GM23338 (cell line): Measurements from ENCODE around the gene TPI1. TPM values are rescaled to one million over a fixed set of nuclear protein-coding genes. Genes with fewer than 3 reads are reported as not detected.
A peak's percentile ranks its signal among the peaks of the same experiment; 100 is the strongest.

ENCODE experiments used
- ATAC-seq: fragments of 200-7000 bp; cut with Tn5 transposase; 3 replicates; pipeline ENCODE4 v1.9.1; 2020
- DNase-seq: peaks from one replicate; pipeline ENCODE4 v3.0.0-alpha.2; 2015; ENCODE audit warnings: low spot score
- H2AFZ ChIP-seq: fragments of 200-600 bp; sonication (generic); 2 replicates; pipeline ENCODE4 v1.8.0; 2016; ENCODE audit warnings: antibody characterized with exemption, mild to moderate bottlenecking, moderate library complexity
- H3F3A ChIP-seq: fragments of 200-600 bp; sonication (generic); replicated peaks from 2 replicates; pipeline ENCODE4 v1.8.0; 2017; ENCODE audit warnings: antibody characterized with exemption, mixed run types, low read depth
- H3K27ac ChIP-seq: fragments of 200-600 bp; sonication (generic); 2 replicates; pipeline ENCODE4 v1.6.1; 2016; ENCODE audit warnings: low read depth
- H3K27me3 ChIP-seq: fragments of 200-600 bp; sonication (generic); 2 replicates; pipeline ENCODE4 v1.8.0; 2016; ENCODE audit warnings: mild to moderate bottlenecking, mixed run types, moderate library complexity; ENCODE audit not compliant: insufficient read depth
- H3K36me3 ChIP-seq: fragments of 200-600 bp; sonication (generic); 2 replicates; pipeline ENCODE4 v1.8.0; 2016; ENCODE audit warnings: mild to moderate bottlenecking; ENCODE audit not compliant: insufficient read depth
- H3K4me1 ChIP-seq: fragments of 200-600 bp; sonication (generic); 2 replicates; pipeline ENCODE4 v1.8.0; 2016; ENCODE audit warnings: mild to moderate bottlenecking, moderate library complexity; ENCODE audit not compliant: insufficient read depth
- H3K4me2 ChIP-seq: fragments of 200-600 bp; sonication (generic); 2 replicates; pipeline ENCODE4 v1.7.1; 2017; ENCODE audit warnings: mixed run types
- H3K4me3 ChIP-seq: fragments of 200-600 bp; sonication (generic); 2 replicates; pipeline ENCODE4 v1.6.1; 2016; ENCODE audit warnings: mixed run types
- H3K79me2 ChIP-seq: fragments of 200-600 bp; sonication (generic); replicated peaks from 2 replicates; pipeline ENCODE4 v1.8.0; 2017; ENCODE audit warnings: mild to moderate bottlenecking; ENCODE audit not compliant: insufficient read depth
- H3K9me2 ChIP-seq: fragments of 200-600 bp; sonication (generic); 2 replicates; pipeline ENCODE4 v1.8.0; 2017; ENCODE audit not compliant: insufficient read depth
- H4K20me1 ChIP-seq: fragments of 200-600 bp; sonication (generic); replicated peaks from 2 replicates; pipeline ENCODE4 v1.8.0; 2017; ENCODE audit warnings: mild to moderate bottlenecking; ENCODE audit not compliant: insufficient read depth
- H3K27ac Mint-ChIP-seq: 2 replicates; pipeline ENCODE4 v1.8.0; 2020; ENCODE audit warnings: inconsistent platforms, mild to moderate bottlenecking, moderate library complexity, mixed read lengths
- H3K27me3 Mint-ChIP-seq: 3 replicates; pipeline ENCODE4 v1.8.0; 2022; ENCODE audit warnings: low read depth, mild to moderate bottlenecking, moderate library complexity, mixed read lengths, inconsistent platforms; ENCODE audit not compliant: insufficient read depth, poor library complexity
- H3K36me3 Mint-ChIP-seq: 3 replicates; pipeline ENCODE4 v1.8.0; 2021; ENCODE audit warnings: low read depth, mild to moderate bottlenecking, inconsistent platforms, moderate library complexity, mixed read lengths
- H3K4me1 Mint-ChIP-seq: 3 replicates; pipeline ENCODE4 v1.8.0; 2020; ENCODE audit warnings: mild to moderate bottlenecking, inconsistent platforms, mixed read lengths
- H3K4me3 Mint-ChIP-seq: 3 replicates; pipeline ENCODE4 v1.8.0; 2021; ENCODE audit warnings: moderate library complexity, mild to moderate bottlenecking, inconsistent platforms, mixed read lengths
- H3K9me3 Mint-ChIP-seq: 3 replicates; pipeline ENCODE4 v1.8.0; 2020; ENCODE audit warnings: moderate library complexity, mild to moderate bottlenecking, inconsistent platforms, mixed read lengths
- CREB1 ChIP-seq: fragments of 250-450 bp; sonication (Bioruptor Pico); IDR thresholded peaks from 2 replicates; pipeline ENCODE4 v1.5.0; 2020; ENCODE audit warnings: low read depth, mild to moderate bottlenecking, moderate library complexity
- EZH2 ChIP-seq: fragments of 200-600 bp; sonication (generic); IDR thresholded peaks from one replicate; pipeline ENCODE4 v1.8.0; 2017; ENCODE audit warnings: antibody characterized with exemption, mild to moderate bottlenecking, low read depth; ENCODE audit not compliant: unreplicated experiment
- EZH2phosphoT487 ChIP-seq: fragments of 200-600 bp; sonication (generic); IDR thresholded peaks from one replicate; pipeline ENCODE4 v1.8.1; 2018; ENCODE audit warnings: antibody characterized with exemption; ENCODE audit not compliant: unreplicated experiment
- JUNB ChIP-seq: IDR thresholded peaks from one replicate; pipeline ENCODE4 v1.6.1; 2016; ENCODE audit warnings: antibody characterized with exemption; ENCODE audit not compliant: unreplicated experiment
- NANOG ChIP-seq: IDR thresholded peaks from 2 replicates; pipeline ENCODE4 v1.6.1; 2016; ENCODE audit warnings: antibody characterized with exemption, borderline replicate concordance
- POLR2AphosphoS5 ChIP-seq: IDR thresholded peaks from 2 replicates; pipeline ENCODE4 v1.6.1; 2016; ENCODE audit warnings: antibody characterized with exemption, low read depth
- STAT1 ChIP-seq: IDR thresholded peaks from one replicate; pipeline ENCODE4 v1.6.1; 2016; ENCODE audit warnings: antibody characterized with exemption; ENCODE audit not compliant: unreplicated experiment
- ZNF114 ChIP-seq: fragments of 250-450 bp; sonication (Bioruptor Pico); IDR thresholded peaks from 2 replicates; pipeline ENCODE4 v1.5.0; 2020; ENCODE audit warnings: mild to moderate bottlenecking, moderate library complexity
- ZNF331 ChIP-seq: fragments of 250-450 bp; sonication (Bioruptor Pico); IDR thresholded peaks from 2 replicates; pipeline ENCODE4 v1.5.0; 2020; ENCODE audit warnings: low read depth, mild to moderate bottlenecking, moderate library complexity
- polyA plus RNA-seq: library from polyadenylated mRNA; unstranded; fragments of >200 nt; fragmentation: Nextera tagmentation; extraction: Ambion mirVana; gene quantifications from 2 replicates; pipeline ENCODE4 v1.2.1, GENCODE V29; 2016
- total RNA-seq: library from RNA; depleted of rRNA; stranded (reverse); fragments of >200 nt; shearing (Covaris generic); gene quantifications from 2 replicates; pipeline ENCODE4 v1.2.3, GENCODE V29; 2014
- TF ChIP-seq, protein P1 (sequence below): fragments of 250-450 bp; sonication (Bioruptor Pico); IDR thresholded peaks from 2 replicates; pipeline ENCODE4 v1.5.0; 2020; ENCODE audit warnings: mild to moderate bottlenecking, moderate library complexity
- TF ChIP-seq, protein P2 (sequence below), 2 experiments: fragments of 200-600 bp in 1 of 2; sonication (generic) in 1 of 2; conservative IDR thresholded peaks; 2 replicates each; pipeline versions ENCODE4 v1.5.1 to v1.6.1; 2016 to 2017; ENCODE audit warnings: antibody characterized with exemption in 2 of 2, low read depth in 2 of 2, mild to moderate bottlenecking in 2 of 2, moderate library complexity in 1 of 2
- TF ChIP-seq, protein P3 (sequence below): IDR thresholded peaks from one replicate; pipeline ENCODE4 v1.6.1; 2018; ENCODE audit warnings: antibody characterized with exemption; ENCODE audit not compliant: unreplicated experiment
- TF ChIP-seq, protein P4 (sequence below): IDR thresholded peaks from 2 replicates; pipeline ENCODE4 v1.6.1; 2016; ENCODE audit warnings: antibody characterized with exemption

TPI1 gene
- total and polyA plus RNA-seq, 2 experiments from 2014 or later, result 737 to 822 TPM

DNA sequence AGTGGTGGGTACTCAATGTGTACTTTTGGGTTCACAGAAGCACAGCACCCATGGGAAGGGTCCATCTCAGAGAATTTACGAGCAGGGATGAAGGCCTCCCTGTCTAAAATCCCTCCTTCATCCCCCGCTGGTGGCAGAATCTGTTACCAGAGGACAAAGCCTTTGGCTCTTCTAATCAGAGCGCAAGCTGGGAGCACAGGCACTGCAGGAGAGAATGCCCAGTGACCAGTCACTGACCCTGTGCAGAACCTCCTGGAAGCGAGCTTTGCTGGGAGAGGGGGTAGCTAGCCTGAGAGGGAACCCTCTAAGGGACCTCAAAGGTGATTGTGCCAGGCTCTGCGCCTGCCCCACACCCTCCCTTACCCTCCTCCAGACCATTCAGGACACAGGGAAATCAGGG is 47.2 kb upstream of the TPI1 start:
- Histone ChIP-seq H3K27me3 (peaks cover 44% of the 10 kb centered on the region), H3K4me1 (peaks cover 47% of the 10 kb centered on the region), H4K20me1 (no peaks in the 10 kb centered on the region), H3F3A (peaks cover 12% of the 10 kb centered on the region; the same call in 1 of the 2 replicates), H3K4me3 (no peak overlapping the region), H3K4me2 (peak overlapping the region; percentile 94), H3K27ac (no peak overlapping the region), H3K36me3 (no peaks in the 10 kb centered on the region), H2AFZ (no peak overlapping the region), H3K79me2 (no peaks in the 10 kb centered on the region), H3K9me2 (no peaks in the 10 kb centered on the region)
- ATAC-seq (no peak), DNase-seq (no peak)
- Mint-ChIP-seq H3K9me3 (no peaks in the 10 kb centered on the region), H3K27ac (no peak overlapping the region), H3K4me3 (peak overlapping the region; percentile 81; the same call in 2 of the 3 replicates), H3K4me1 (peaks cover 59% of the 10 kb centered on the region), H3K27me3 (peaks cover 30% of the 10 kb centered on the region), H3K36me3 (peaks cover 6% of the 10 kb centered on the region; the same call in 2 of the 3 replicates)
- TF ChIP-seq, protein P1, sequence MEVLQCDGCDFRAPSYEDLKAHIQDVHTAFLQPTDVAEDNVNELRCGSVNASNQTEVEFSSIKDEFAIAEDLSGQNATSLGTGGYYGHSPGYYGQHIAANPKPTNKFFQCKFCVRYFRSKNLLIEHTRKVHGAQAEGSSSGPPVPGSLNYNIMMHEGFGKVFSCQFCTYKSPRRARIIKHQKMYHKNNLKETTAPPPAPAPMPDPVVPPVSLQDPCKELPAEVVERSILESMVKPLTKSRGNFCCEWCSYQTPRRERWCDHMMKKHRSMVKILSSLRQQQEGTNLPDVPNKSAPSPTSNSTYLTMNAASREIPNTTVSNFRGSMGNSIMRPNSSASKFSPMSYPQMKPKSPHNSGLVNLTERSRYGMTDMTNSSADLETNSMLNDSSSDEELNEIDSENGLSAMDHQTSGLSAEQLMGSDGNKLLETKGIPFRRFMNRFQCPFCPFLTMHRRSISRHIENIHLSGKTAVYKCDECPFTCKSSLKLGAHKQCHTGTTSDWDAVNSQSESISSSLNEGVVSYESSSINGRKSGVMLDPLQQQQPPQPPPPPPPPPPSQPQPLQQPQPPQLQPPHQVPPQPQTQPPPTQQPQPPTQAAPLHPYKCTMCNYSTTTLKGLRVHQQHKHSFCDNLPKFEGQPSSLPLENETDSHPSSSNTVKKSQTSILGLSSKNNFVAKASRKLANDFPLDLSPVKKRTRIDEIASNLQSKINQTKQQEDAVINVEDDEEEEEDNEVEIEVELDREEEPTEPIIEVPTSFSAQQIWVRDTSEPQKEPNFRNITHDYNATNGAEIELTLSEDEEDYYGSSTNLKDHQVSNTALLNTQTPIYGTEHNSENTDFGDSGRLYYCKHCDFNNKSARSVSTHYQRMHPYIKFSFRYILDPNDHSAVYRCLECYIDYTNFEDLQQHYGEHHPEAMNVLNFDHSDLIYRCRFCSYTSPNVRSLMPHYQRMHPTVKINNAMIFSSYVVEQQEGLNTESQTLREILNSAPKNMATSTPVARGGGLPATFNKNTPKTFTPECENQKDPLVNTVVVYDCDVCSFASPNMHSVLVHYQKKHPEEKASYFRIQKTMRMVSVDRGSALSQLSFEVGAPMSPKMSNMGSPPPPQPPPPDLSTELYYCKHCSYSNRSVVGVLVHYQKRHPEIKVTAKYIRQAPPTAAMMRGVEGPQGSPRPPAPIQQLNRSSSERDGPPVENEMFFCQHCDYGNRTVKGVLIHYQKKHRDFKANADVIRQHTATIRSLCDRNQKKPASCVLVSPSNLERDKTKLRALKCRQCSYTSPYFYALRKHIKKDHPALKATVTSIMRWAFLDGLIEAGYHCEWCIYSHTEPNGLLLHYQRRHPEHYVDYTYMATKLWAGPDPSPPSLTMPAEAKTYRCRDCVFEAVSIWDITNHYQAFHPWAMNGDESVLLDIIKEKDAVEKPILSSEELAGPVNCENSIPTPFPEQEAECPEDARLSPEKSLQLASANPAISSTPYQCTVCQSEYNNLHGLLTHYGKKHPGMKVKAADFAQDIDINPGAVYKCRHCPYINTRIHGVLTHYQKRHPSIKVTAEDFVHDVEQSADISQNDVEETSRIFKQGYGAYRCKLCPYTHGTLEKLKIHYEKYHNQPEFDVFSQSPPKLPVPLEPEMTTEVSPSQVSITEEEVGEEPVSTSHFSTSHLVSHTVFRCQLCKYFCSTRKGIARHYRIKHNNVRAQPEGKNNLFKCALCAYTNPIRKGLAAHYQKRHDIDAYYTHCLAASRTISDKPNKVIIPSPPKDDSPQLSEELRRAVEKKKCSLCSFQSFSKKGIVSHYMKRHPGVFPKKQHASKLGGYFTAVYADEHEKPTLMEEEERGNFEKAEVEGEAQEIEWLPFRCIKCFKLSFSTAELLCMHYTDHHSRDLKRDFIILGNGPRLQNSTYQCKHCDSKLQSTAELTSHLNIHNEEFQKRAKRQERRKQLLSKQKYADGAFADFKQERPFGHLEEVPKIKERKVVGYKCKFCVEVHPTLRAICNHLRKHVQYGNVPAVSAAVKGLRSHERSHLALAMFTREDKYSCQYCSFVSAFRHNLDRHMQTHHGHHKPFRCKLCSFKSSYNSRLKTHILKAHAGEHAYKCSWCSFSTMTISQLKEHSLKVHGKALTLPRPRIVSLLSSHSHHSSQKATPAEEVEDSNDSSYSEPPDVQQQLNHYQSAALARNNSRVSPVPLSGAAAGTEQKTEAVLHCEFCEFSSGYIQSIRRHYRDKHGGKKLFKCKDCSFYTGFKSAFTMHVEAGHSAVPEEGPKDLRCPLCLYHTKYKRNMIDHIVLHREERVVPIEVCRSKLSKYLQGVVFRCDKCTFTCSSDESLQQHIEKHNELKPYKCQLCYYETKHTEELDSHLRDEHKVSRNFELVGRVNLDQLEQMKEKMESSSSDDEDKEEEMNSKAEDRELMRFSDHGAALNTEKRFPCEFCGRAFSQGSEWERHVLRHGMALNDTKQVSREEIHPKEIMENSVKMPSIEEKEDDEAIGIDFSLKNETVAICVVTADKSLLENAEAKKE, result no peak
- TF ChIP-seq, protein P2, sequence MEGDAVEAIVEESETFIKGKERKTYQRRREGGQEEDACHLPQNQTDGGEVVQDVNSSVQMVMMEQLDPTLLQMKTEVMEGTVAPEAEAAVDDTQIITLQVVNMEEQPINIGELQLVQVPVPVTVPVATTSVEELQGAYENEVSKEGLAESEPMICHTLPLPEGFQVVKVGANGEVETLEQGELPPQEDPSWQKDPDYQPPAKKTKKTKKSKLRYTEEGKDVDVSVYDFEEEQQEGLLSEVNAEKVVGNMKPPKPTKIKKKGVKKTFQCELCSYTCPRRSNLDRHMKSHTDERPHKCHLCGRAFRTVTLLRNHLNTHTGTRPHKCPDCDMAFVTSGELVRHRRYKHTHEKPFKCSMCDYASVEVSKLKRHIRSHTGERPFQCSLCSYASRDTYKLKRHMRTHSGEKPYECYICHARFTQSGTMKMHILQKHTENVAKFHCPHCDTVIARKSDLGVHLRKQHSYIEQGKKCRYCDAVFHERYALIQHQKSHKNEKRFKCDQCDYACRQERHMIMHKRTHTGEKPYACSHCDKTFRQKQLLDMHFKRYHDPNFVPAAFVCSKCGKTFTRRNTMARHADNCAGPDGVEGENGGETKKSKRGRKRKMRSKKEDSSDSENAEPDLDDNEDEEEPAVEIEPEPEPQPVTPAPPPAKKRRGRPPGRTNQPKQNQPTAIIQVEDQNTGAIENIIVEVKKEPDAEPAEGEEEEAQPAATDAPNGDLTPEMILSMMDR (conservative IDR thresholded peaks at IDR 0.05; ENCODE audit: low read depth in 2 of 2), result no peak
- TF ChIP-seq ZNF331 (no peak), NANOG (no peak), EZH2 (no peak), JUNB (no peak), STAT1 (no peak), CREB1 (no peak), EZH2phosphoT487 (no peak), POLR2AphosphoS5 (no peak), ZNF114 (CRISPR knock-in tag) (no peak)
- TF ChIP-seq, protein P3, sequence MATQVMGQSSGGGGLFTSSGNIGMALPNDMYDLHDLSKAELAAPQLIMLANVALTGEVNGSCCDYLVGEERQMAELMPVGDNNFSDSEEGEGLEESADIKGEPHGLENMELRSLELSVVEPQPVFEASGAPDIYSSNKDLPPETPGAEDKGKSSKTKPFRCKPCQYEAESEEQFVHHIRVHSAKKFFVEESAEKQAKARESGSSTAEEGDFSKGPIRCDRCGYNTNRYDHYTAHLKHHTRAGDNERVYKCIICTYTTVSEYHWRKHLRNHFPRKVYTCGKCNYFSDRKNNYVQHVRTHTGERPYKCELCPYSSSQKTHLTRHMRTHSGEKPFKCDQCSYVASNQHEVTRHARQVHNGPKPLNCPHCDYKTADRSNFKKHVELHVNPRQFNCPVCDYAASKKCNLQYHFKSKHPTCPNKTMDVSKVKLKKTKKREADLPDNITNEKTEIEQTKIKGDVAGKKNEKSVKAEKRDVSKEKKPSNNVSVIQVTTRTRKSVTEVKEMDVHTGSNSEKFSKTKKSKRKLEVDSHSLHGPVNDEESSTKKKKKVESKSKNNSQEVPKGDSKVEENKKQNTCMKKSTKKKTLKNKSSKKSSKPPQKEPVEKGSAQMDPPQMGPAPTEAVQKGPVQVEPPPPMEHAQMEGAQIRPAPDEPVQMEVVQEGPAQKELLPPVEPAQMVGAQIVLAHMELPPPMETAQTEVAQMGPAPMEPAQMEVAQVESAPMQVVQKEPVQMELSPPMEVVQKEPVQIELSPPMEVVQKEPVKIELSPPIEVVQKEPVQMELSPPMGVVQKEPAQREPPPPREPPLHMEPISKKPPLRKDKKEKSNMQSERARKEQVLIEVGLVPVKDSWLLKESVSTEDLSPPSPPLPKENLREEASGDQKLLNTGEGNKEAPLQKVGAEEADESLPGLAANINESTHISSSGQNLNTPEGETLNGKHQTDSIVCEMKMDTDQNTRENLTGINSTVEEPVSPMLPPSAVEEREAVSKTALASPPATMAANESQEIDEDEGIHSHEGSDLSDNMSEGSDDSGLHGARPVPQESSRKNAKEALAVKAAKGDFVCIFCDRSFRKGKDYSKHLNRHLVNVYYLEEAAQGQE, result no peak
- TF ChIP-seq, protein P4, sequence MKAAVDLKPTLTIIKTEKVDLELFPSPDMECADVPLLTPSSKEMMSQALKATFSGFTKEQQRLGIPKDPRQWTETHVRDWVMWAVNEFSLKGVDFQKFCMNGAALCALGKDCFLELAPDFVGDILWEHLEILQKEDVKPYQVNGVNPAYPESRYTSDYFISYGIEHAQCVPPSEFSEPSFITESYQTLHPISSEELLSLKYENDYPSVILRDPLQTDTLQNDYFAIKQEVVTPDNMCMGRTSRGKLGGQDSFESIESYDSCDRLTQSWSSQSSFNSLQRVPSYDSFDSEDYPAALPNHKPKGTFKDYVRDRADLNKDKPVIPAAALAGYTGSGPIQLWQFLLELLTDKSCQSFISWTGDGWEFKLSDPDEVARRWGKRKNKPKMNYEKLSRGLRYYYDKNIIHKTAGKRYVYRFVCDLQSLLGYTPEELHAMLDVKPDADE, result no peak
